Adrenal gland (tissue), 5 donors: Measurements from ENCODE around the gene VPS13D.

Source experiments
- POLR2A ChIP-seq, 2 donors: fragments of 450-650 bp; IDR thresholded peaks; one replicate each; pipeline ENCODE4 v1.6.1; 2017; ENCODE audit warnings: antibody characterized with exemption in 2 of 2, mild to moderate bottlenecking in 2 of 2, moderate library complexity in 1 of 2
- TF ChIP-seq, protein P1 (sequence below), 6 experiments: fragments of 450-650 bp in 4 of 6; fragments of 200-600 bp in 2 of 6; sonication (generic) in 1 of 6; IDR thresholded peaks; 1 replicate in 5 of 6; 2 replicates in 1 of 6; pipeline versions ENCODE4 v1.5.1 to v1.8.0; 2016 to 2021; ENCODE audit warnings: antibody characterized with exemption in 6 of 6, mild to moderate bottlenecking in 2 of 6, moderate library complexity in 1 of 6
- donor health status: DM: no; HTN: no; CAD: no.

- TF ChIP-seq POLR2A (IDR thresholded peaks at IDR 0.05): no peak
- TF ChIP-seq, protein P1, sequence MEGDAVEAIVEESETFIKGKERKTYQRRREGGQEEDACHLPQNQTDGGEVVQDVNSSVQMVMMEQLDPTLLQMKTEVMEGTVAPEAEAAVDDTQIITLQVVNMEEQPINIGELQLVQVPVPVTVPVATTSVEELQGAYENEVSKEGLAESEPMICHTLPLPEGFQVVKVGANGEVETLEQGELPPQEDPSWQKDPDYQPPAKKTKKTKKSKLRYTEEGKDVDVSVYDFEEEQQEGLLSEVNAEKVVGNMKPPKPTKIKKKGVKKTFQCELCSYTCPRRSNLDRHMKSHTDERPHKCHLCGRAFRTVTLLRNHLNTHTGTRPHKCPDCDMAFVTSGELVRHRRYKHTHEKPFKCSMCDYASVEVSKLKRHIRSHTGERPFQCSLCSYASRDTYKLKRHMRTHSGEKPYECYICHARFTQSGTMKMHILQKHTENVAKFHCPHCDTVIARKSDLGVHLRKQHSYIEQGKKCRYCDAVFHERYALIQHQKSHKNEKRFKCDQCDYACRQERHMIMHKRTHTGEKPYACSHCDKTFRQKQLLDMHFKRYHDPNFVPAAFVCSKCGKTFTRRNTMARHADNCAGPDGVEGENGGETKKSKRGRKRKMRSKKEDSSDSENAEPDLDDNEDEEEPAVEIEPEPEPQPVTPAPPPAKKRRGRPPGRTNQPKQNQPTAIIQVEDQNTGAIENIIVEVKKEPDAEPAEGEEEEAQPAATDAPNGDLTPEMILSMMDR (IDR thresholded peaks at IDR 0.05): no peak
These were observed 208.6 kb downstream of the VPS13D start for GRCh38 chr1:12438349-12438924.
